ENCODE measurements around the gene MEF2A.

- TF ChIP-seq POLR2AphosphoS5 (IDR thresholded peaks at IDR 0.05; ENCODE audit: borderline replicate concordance, low read depth, low read length) (no peak), EZH2 (IDR thresholded peaks at IDR 0.05) (no peak), FOXP2 (optimal IDR thresholded peaks at IDR 0.05; ENCODE audit: control extremely low read depth, extremely low read length, insufficient read depth) (no peak)
Measured at GRCh38 chr15:99616129-99616528, 50.3 kb downstream of the MEF2A start.

All from SK-N-MC (cell line).